Lung (tissue), 12 donors: ENCODE measurements around the gene FKBP8. TPM values are rescaled to one million over a fixed set of nuclear protein-coding genes. Genes with fewer than 3 reads are reported as not detected.

Experiments used
- ATAC-seq: fragments of 200-7000 bp; cut with Tn5 transposase; one replicate; pipeline ENCODE4 v1.9.1; 2020; ENCODE audit warnings: moderate number of reproducible peaks; ENCODE audit not compliant: insufficient read depth, low FRiP score
- DNase-seq, 3 donors: peaks; one replicate each; pipeline ENCODE4 v3.0.0-alpha.2; 2013 to 2017
- H3K27ac ChIP-seq, 2 donors: one replicate each; pipeline ENCODE4 v1.5.1; 2013; ENCODE audit warnings: mild to moderate bottlenecking in 2 of 2, moderate library complexity in 2 of 2, control low read depth in 1 of 2, inconsistent platforms in 1 of 2, low read depth in 1 of 2, low read length in 1 of 2
- H3K27me3 ChIP-seq, 3 donors: one replicate each; pipeline ENCODE4 v1.5.1; 2013; ENCODE audit warnings: low read length in 2 of 3; ENCODE audit not compliant: control insufficient read depth in 3 of 3, insufficient read depth in 3 of 3
- H3K36me3 ChIP-seq, 4 donors: one replicate each; pipeline ENCODE4 v1.5.1; 2013; ENCODE audit warnings: low read length in 4 of 4, mild to moderate bottlenecking in 1 of 4, moderate library complexity in 1 of 4; ENCODE audit not compliant: control insufficient read depth in 4 of 4, insufficient read depth in 4 of 4
- H3K4me1 ChIP-seq, 5 donors: one replicate each; pipeline ENCODE4 v1.5.1; 2013; ENCODE audit warnings: low read length in 5 of 5, mild to moderate bottlenecking in 2 of 5, moderate library complexity in 1 of 5; ENCODE audit not compliant: control insufficient read depth in 5 of 5, insufficient read depth in 5 of 5
- H3K4me3 ChIP-seq: one replicate; pipeline ENCODE4 v1.5.1; 2013; ENCODE audit warnings: mild to moderate bottlenecking, control low read depth, moderate library complexity
- H3K9ac ChIP-seq, 2 donors: one replicate each; pipeline ENCODE4 v1.5.1; 2013; ENCODE audit warnings: low read length in 2 of 2, control low read depth in 1 of 2; ENCODE audit not compliant: insufficient read depth in 1 of 2
- H3K9me3 ChIP-seq, 4 donors: one replicate each; pipeline ENCODE4 v1.5.1; 2013; ENCODE audit warnings: low read length in 3 of 4, mild to moderate bottlenecking in 1 of 4, moderate library complexity in 1 of 4; ENCODE audit not compliant: control insufficient read depth in 4 of 4, insufficient read depth in 3 of 4
- WGBS, 2 donors: extraction: QIAGEN DNeasy Blood & Tissue Kit; methylation state at CpG; one replicate each; pipeline ENCODE4 v1.1.7; 2013; 5-methylcytosine and 5-hydroxymethylcytosine counted together
- polyA plus RNA-seq, 2 donors: library from polyadenylated mRNA; stranded (reverse); fragments of 200-250 nt; gene quantifications; one replicate each; pipeline ENCODE4 v1.2.1, GENCODE V29; 2013
- total RNA-seq, 2 donors: library from RNA; depleted of rRNA in 1 of 2; stranded (reverse); fragments of >200 nt in 1 of 2; gene quantifications; one replicate each; pipeline ENCODE4 v1.2.1, GENCODE V29; 2014 to 2021
- TF ChIP-seq, protein P1 (sequence below): IDR thresholded peaks from 2 replicates; pipeline ENCODE4 v1.5.1; 2012; ENCODE audit warnings: mild to moderate bottlenecking; ENCODE audit errors: control extremely low read depth, extremely low read depth
- donor health status: control.
- donor health status: control.
- donor health status: Bipolar disorder and iron deficiency.
- donor health status: healthy.
- donor health status: DM: yes; HTN: yes; CAD: no.

FKBP8 gene
- total and polyA plus RNA-seq, 4 donors = 168 to 357 (median 230) TPM

DNA sequence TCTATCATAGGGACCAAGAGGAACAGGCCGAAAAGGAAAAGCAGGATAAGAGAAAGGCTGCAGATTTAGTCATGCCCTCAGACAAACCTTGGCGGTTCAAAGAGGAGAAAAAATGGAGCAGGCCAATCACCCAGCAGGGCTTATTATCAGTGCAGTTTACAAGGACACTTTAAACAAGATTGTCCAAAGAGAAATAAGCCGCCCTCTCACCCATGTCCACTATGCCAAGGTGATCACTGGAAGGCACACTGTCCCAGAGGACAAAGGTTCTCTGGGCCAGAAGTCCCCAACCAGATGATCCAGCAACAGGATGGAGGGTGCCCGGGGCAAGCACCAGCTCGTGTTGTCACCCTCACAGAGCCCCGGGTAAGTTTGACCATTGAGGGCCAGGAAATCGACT, 36.9 kb upstream of the FKBP8 start:
- ATAC-seq = no peak
- H3K36me3 ChIP-seq = peaks cover 2 to 15% (median 6%) of the 10 kb centered on the region in 4 donors
- DNase-seq = no peak
- H3K9ac ChIP-seq = no peak overlapping the region
- WGBS, 2 donors = 74 to 76% methylated on average over 7 of the region's 7 CpGs
- H3K4me3 ChIP-seq = no peak overlapping the region
- TF ChIP-seq, protein P1, sequence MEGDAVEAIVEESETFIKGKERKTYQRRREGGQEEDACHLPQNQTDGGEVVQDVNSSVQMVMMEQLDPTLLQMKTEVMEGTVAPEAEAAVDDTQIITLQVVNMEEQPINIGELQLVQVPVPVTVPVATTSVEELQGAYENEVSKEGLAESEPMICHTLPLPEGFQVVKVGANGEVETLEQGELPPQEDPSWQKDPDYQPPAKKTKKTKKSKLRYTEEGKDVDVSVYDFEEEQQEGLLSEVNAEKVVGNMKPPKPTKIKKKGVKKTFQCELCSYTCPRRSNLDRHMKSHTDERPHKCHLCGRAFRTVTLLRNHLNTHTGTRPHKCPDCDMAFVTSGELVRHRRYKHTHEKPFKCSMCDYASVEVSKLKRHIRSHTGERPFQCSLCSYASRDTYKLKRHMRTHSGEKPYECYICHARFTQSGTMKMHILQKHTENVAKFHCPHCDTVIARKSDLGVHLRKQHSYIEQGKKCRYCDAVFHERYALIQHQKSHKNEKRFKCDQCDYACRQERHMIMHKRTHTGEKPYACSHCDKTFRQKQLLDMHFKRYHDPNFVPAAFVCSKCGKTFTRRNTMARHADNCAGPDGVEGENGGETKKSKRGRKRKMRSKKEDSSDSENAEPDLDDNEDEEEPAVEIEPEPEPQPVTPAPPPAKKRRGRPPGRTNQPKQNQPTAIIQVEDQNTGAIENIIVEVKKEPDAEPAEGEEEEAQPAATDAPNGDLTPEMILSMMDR = no peak
- H3K9me3 ChIP-seq = no peaks in the 10 kb centered on the region
- no peak overlapping the region for H3K27ac ChIP-seq
- H3K27me3 ChIP-seq = no peaks in the 10 kb centered on the region
- H3K4me1 ChIP-seq = no peaks in the 10 kb centered on the region

DNA sequence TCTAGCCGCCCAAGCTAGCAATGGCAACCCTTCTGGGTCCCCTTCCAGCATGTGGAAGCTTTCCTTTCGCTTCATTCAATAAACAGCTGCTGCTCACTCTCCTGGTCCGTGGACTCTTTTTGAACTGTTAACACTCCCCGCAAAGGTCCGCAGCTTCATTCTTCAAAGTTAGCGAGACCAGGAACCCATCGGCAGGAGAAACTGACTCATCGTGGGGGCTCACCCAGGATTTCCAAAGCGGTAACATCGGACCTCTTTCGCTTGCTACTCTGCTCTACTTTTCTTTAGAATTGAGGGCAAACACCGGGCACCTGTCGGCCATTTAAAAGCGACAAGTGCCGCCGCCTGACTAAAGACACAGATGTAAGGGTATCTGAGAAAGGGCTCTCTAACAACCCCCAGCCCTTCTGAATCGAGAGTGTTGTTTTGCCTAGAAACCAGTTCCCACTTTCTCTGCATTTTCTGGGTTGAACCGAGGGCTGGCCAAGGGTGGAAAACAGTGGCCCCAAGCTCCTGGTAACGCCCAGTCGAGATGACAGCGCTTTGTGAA, 34.1 kb upstream of the FKBP8 start:
- no peak for ATAC-seq

DNA sequence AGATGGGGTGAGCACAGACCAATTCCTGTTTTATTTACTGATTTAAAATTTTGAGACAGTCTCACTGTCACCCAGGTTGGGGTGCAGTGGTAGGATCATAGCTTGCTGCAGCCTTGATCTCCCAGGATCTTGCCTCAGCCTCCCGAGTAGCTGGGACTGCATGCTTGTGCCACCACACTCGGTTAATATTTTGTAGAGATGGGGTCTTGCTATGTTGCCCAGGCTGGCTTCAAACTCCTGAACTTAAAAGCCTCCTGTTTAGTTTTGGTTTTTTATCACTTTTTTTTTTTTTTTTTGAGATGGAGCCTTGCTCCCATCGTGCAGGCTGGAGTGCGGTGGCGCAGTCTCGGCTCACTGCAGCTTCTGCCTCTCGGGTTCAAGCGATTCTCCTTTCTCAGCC, 33.0 kb upstream of the FKBP8 start:
- ATAC-seq (no peak), DNase-seq (no peak)
- Histone ChIP-seq H3K4me3 (no peak overlapping the region), H3K36me3 (peaks cover 5 to 35% (median 18%) of the 10 kb centered on the region in 4 donors), H3K4me1 (peaks cover 7 to 10% (median 9%) of the 10 kb centered on the region in 5 donors), H3K27me3 (no peaks in the 10 kb centered on the region), H3K9me3 (no peaks in the 10 kb centered on the region), H3K9ac (no peak overlapping the region), H3K27ac (no peak overlapping the region)
- 86 to 93% methylated on average over 8 of the region's 8 CpGs for WGBS, 2 donors
- TF ChIP-seq, protein P1 = no peak

More for the DNA sequence above, 34.1 kb upstream of the FKBP8 start:
- 89 to 93% methylated on average over 21 of the region's 21 CpGs for WGBS, 2 donors
- H3K9me3 ChIP-seq = no peaks in the 10 kb centered on the region
- peaks cover 5 to 35% (median 16%) of the 10 kb centered on the region in 4 donors for H3K36me3 ChIP-seq
- H3K9ac ChIP-seq = no peak overlapping the region
- no peak overlapping the region for H3K27ac ChIP-seq
- peaks cover 7 to 9% (median 9%) of the 10 kb centered on the region in 5 donors for H3K4me1 ChIP-seq
- H3K27me3 ChIP-seq = no peaks in the 10 kb centered on the region
- TF ChIP-seq, protein P1 = no peak
- DNase-seq = no peak
- H3K4me3 ChIP-seq = no peak overlapping the region
